Type B pancreatic cell (in vitro differentiated cells): Measurements from ENCODE around the gene PORCN. TPM values are rescaled to one million over a fixed set of nuclear protein-coding genes. Genes with fewer than 3 reads are reported as not detected.
A peak's percentile ranks its signal among the peaks of the same experiment; 100 is the strongest.

Experiments
- DNase-seq: peaks from one replicate; pipeline ENCODE4 v3.0.0; 2021; ENCODE audit warnings: mixed read lengths; ENCODE audit not compliant: unreplicated experiment; ENCODE audit errors: extremely low spot score
- H3K27ac Mint-ChIP-seq: 2 replicates; pipeline ENCODE4 v1.8.0; 2021; ENCODE audit warnings: mild to moderate bottlenecking, mixed read lengths
- H3K27me3 Mint-ChIP-seq: 2 replicates; pipeline ENCODE4 v1.8.0; 2021; ENCODE audit warnings: mixed read lengths
- H3K36me3 Mint-ChIP-seq: 2 replicates; pipeline ENCODE4 v1.8.0; 2021; ENCODE audit warnings: mixed read lengths
- H3K4me1 Mint-ChIP-seq: one replicate; pipeline ENCODE4 v1.8.0; 2021; ENCODE audit warnings: mixed read lengths; ENCODE audit not compliant: unreplicated experiment
- H3K4me3 Mint-ChIP-seq: 2 replicates; pipeline ENCODE4 v1.8.0; 2021; ENCODE audit warnings: mild to moderate bottlenecking, mixed read lengths
- H3K9me3 Mint-ChIP-seq: 2 replicates; pipeline ENCODE4 v1.8.0; 2021; ENCODE audit warnings: mixed read lengths
- CTCF ChIP-seq: fragments of 200-600 bp; sonication (generic); conservative IDR thresholded peaks from 2 replicates; pipeline ENCODE4 v1.5.0; 2021; ENCODE audit warnings: antibody characterized with exemption, mild to moderate bottlenecking
- total RNA-seq: library from RNA; stranded (reverse); gene quantifications from 2 replicates; pipeline ENCODE4 v1.2.1, GENCODE V29; 2021; ENCODE audit warnings: low replicate concordance

The PORCN gene
- total RNA-seq, 1 donor from 2014 or later, result 10.0 TPM

- Mint-ChIP-seq H3K27me3 (no peaks in the 10 kb centered on the region), H3K9me3 (peaks cover 6% of the 10 kb centered on the region), H3K27ac (peak overlapping the region; percentile 93), H3K4me1 (peaks cover 11% of the 10 kb centered on the region), H3K36me3 (peaks cover 14% of the 10 kb centered on the region), H3K4me3 (peak overlapping the region; percentile 98)
- no peak for TF ChIP-seq CTCF
- DNase-seq, result no peak
Measured at GRCh38 chrX:48476919-48477318, 31.9 kb upstream of the PORCN start.

- Mint-ChIP-seq H3K4me3 (peak overlapping the region; percentile 98), H3K36me3 (peaks cover 14% of the 10 kb centered on the region), H3K9me3 (peaks cover 6% of the 10 kb centered on the region), H3K4me1 (peaks cover 11% of the 10 kb centered on the region), H3K27ac (peak overlapping the region; percentile 93), H3K27me3 (no peaks in the 10 kb centered on the region)
- TF ChIP-seq CTCF, result no peak
- no peak for DNase-seq
Measured at GRCh38 chrX:48477960-48478755, 30.6 kb upstream of the PORCN start.

GRCh38 chrX:48478806-48479205 lies 30.0 kb upstream of the PORCN start:
- Mint-ChIP-seq H3K27ac (no peak overlapping the region), H3K9me3 (peaks cover 6% of the 10 kb centered on the region), H3K36me3 (peaks cover 14% of the 10 kb centered on the region), H3K27me3 (no peaks in the 10 kb centered on the region), H3K4me3 (no peak overlapping the region), H3K4me1 (peaks cover 10% of the 10 kb centered on the region)
- no peak for DNase-seq
- TF ChIP-seq CTCF, result no peak

- H3K4me1 Mint-ChIP-seq, result peaks cover 7% of the 10 kb centered on the region
- H3K9me3 Mint-ChIP-seq, result peaks cover 6% of the 10 kb centered on the region
- H3K36me3 Mint-ChIP-seq, result peaks cover 14% of the 10 kb centered on the region
- no peak for TF ChIP-seq CTCF
- H3K4me3 Mint-ChIP-seq, result no peak overlapping the region
- H3K27me3 Mint-ChIP-seq, result no peaks in the 10 kb centered on the region
- H3K27ac Mint-ChIP-seq, result no peak overlapping the region
- no peak for DNase-seq
Measured at GRCh38 chrX:48480142-48480541, 28.6 kb upstream of the PORCN start.

- Mint-ChIP-seq H3K27me3 (no peaks in the 10 kb centered on the region), H3K36me3 (peaks cover 14% of the 10 kb centered on the region), H3K4me1 (peaks cover 7% of the 10 kb centered on the region), H3K9me3 (peaks cover 6% of the 10 kb centered on the region), H3K4me3 (no peak overlapping the region), H3K27ac (no peak overlapping the region)
- TF ChIP-seq CTCF, result no peak
- DNase-seq, result no peak
Measured at GRCh38 chrX:48480583-48480982, 28.2 kb upstream of the PORCN start.
